GM18909 (cell line): Measurements from ENCODE around the gene RSAD2.
A peak's percentile ranks its signal among the peaks of the same experiment; 100 is the strongest.
"Not testable (repeated sequence)": the region's sequence is repeated elsewhere in the genome, so short reads cannot be mapped to it uniquely, and the experiment has no call there.

ENCODE experiments used
- ATAC-seq: cut with Tn5 transposase; IDR thresholded peaks from one replicate; pipeline ENCODE4 v1.9.1; 2021; ENCODE audit warnings: mild to moderate bottlenecking; ENCODE audit not compliant: unreplicated experiment, poor library complexity

Gene RSAD2

DNA sequence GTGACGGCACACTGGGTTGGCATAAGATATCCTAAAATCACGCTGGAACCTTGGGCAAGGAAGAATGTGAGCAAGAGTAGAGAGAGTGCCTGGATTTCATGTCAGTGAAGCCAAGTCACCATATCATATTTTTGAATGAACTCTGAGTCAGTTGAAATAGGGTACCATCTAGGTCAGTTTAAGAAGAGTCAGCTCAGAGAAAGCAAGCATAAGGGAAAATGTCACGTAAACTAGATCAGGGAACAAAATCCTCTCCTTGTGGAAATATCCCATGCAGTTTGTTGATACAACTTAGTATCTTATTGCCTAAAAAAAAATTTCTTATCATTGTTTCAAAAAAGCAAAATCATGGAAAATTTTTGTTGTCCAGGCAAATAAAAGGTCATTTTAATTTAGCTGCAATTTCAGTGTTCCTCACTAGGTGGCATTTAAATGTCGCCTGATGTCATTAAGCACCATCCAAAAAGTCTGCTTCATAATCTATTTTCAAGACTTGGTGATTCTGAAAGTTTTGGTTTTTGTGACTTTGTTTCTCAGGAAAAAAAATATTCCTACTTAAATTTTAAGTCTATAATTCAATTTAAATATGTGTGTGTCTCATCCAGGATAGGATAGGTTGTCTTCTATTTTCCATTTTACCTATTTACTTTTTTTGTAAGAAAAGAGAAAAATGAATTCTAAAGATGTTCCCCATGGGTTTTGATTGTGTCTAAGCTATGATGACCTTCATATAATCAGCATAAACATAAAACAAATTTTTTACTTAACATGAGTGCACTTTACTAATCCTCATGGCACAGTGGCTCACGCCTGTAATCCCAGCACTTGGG lies 19.6 kb downstream of the RSAD2 start:
- ATAC-seq, result no peak

DNA sequence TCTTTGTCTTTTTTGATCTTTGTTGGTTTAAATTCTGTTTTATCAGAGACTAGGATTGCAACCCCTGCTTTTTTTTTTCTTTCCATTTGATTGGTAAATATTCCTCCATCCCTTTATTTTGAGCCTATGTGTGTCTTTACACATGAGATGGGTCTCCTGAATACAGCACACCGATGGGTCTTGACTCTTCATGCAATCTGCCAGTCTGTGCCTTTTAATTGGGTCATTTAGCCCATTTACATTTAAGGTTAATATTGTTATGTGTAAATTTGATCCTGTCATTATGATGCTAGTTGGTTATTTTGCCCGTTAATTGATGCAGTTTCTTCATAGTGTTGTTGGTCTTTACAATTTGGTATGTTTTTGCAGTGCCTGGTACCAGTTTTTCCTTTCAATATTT lies 25.0 kb downstream of the RSAD2 start:
- ATAC-seq, result not testable (repeated sequence)

DNA sequence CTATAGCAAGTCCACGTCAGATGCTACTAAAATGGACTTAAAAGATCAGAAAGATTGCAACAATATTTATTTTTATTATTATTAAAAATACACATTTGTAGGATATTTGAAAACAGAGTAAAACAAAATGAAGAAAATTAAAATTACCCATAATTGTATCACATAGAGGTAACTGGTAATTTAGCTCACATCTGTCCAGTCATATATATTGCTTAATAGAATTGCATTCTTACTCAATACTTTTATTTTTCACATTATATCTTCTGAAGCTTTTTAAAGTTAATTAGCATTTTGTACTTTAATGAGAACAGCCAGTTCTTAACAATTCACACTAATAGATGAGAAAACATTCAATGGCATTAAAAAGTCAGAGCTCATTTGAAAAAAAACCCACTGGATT lies 28.1 kb downstream of the RSAD2 start:
- no peak for ATAC-seq

DNA sequence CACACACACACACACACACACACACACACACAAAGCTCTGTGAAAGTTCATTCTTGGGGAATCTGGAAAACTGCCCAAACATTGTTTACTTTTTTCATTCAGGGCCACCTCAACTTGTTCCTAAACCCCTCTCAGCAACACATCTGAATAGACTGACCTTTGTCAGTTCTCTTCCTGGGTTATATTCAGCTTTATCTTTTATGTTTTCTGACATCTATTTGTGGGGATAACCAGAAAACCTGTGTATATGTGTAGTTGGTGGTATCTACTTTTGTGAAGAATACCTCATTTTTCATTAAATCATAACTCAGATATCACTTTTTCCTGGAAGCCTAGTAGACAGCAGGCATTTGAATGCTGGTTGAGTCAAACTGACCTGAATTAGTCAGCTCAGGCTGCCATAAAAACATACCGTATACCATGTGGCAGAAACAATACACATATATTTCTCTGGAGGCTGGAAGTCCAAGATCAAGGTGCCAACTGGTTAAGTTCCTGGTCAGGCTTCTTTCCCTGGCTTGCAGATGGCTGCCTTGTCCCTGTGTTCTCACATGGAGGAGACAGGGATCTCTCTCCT lies 28.7 kb downstream of the RSAD2 start:
- ATAC-seq, result no peak

DNA sequence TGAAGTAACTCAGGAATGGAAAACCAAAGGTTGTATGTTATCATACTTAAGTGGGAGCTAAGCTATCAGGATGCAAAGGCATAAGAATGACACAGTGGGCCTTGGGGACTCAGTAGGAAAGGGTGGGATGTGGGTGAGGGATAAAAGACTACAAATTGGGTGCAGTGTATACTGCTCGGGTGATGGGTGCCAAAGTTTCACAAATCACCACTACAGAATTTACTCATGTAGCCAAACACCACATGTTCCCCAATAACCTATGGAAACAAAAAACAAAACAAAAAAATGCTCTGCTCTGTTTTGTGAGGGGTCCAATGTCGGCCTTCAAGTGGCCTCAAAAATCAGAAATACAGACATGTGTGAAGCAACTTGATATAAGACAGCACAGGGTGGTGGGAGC lies 30.7 kb downstream of the RSAD2 start:
- no peak for ATAC-seq

DNA sequence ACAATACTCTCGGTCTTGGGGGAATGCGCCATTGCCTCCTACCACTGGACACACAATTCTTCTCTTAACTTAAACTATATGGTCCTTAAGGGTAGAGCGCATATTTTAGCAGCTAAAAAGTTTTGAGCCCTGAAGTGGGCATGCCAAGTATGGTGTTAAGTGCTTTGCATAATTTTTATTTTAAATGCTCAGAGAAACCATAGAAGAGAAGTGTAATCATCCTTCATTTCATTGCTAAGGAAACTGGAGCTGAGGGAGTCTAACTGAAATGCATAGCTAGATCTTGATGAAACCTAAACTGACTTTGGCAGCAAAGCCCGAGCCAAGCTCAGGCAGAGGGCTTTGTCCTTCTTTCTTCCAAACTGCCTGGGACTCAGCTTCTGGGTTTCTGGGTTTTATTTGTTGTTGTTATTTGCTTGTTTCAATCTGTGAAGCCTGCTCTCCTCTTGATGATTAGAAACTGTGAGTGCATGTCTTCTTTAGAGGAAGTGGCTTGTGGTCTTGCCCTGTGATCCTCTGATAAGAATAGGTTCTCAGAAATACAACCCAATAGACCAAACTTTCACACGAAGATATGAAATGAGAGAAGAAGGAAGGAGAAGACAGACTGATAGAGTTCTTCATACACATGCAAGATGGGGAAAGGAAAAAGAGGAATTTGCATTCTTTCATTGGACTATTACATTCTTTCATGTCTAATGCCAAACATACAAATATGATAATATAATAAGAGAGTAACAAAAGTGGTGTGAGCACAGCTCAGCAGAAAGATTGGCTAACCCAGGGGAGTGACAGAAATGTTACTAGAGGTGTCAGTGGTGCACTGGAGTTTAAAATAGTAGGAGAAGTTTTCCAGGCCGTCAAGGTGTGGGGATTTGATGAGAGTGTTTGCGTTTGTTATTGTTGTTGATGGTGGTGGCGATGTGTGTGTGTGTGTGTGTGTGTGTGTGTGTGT lies 32.1 kb downstream of the RSAD2 start:
- peak; percentile 98 for ATAC-seq

DNA sequence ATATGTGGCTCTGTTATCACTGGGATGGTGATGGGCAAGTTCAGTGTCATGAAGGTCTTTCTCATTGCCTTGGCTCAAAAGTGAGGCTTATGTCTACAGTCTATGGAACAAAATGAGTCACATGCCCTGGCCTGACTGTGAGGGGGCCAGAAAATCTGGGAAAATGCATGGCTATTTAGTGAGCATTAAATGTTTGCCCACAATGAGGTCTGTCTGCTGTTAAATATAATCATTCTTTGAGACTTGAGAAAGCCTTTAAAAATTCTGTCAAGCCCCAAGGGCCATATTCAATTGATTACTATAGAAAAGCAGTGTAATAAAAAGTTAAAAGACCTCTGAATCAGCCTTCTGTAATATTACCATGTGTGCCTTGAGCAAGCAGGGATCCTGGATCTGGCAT lies 34.1 kb downstream of the RSAD2 start:
- no peak for ATAC-seq

DNA sequence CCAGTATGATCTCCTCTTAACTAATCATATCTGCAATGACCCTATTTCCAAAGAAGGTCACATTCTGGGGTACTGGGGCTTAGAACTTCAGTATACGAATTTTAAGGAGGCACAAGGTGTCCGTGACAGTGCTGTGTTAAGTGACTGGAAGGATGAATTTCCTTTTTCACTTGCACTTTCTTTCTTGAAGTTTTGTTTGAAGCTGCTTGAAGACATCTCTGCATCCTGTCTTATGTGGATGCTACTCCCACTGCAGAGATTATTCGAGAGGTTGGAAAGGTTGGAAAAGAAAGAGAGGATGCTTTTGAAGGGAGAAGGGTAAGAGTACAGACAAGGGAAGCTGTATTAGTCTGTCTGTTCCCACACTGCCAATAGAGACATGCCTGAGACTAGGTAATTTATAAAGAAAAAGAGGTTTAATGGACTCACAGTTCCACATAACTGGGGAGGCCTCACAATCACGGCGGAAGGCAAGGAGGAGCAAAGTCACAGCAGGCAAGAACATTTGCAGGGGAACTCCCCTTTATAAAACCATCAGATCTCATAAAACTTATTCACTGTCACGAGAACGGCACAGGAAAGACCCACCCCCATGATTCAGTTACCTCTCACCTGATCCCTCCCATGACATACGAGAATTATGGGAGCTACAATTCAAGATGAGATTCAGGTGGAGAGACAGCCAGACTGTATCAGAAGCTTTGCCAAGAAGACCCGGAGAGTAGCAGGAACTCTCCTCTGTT lies 36.0 kb downstream of the RSAD2 start:
- no peak for ATAC-seq

DNA sequence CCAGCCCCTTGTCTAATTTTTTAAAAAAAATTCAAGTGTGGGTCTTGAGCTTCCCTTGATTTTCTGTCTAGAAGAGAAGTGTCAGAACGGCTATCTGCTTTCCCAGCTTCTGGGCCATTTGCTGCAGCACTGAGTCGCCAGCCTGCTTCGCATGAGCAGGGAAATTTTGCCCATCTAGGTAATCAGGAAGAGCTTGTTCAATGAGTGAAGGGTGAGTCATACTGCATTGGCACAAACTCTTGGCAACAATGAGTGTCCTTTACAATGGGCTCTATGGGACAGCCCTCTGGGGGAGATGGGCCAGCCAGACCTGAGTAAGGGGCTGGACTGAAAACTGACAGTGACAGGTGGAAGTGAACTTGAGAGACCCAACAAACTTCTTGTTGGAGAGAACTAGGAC lies 37.3 kb downstream of the RSAD2 start:
- no peak for ATAC-seq

DNA sequence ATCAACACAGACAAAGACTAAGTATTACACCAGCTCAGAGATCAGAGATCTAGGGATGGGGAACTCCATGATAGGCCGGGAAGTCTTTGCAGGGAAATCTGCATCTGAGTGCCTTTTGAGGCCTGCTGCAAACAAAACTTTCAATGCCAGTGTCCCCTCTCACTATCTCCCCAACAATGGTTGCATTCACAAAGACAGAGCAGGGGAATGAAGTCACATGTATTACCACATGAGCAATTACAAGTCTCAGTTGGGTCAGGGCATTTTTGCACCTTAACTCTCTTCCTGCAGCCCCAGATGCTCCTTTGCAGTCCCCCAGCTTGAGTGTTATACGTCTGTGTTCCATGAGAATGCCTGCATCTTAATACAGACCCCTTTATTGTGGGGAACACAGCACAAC lies 37.8 kb downstream of the RSAD2 start:
- no peak for ATAC-seq

DNA sequence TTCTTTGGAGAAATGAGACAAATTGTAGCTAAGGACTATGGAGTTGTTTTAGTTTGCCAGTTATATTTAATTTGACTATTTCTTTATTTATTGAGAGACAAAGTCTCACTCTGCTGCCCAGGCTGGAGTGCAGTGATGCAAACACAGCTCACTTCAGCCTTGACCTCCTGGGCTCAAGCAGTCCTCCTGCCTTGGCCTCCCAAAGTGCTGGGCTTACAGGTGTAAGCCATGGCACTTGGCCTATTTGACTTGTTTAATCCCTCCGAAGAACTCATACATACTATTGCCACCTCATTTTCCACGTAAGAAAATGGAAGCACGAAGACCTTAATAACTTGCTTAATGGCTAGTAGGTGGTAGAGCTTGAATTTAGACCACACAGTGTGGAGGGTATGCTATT lies 38.6 kb downstream of the RSAD2 start:
- no peak for ATAC-seq

DNA sequence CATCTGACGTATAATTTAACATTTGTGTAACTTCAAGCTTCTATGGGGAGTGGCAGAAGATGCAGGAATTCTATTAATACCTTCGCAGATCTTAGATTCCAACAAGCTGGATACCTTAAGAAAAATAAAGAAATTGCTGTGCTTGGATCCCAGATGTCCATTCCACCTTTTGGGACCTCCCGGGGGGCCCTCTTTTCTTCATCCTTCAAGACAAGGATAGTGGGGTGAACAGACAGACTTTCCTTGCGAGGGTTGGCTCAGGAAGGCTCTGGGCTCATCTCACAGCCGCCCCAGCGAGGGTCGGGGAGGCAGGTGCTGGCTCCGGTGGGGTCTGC lies 39.1 kb downstream of the RSAD2 start:
- ATAC-seq, result no peak

DNA sequence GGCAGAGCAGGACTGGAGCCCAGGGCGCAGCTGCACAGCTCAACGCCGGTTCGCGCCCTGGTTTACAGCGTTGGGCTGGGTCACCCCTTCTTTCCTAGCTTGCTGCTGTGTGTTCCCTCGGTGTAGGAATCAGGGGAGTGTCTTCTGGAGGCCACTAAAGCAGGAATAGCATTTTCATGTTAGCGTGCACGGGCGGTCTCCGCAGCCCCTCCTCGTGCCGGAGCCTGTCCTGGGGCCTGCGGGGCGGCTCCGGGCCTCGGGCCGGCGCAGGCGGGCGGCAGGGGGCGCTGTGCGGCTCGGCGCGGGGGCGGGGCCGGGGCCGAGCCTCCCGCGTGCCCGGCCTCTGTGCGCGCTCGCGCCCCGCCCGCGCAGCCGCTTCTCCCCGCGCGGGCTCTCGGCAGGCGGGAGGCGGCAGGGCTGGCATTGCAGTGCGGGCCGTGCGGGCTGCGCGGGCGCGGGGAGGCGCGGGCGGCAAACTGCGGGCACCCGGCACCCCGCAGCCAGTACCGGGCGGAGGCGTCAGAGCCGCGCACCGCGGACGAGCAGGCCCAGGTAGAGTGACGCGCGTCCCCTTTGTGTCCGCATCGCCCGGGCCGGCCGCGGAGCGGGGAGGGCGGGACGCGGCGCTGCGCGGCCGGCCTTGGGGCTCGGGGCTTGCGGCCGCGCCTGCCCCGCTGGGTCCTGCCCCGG lies 39.6 kb downstream of the RSAD2 start, which contains the start of gene RNF144A:
Gene RNF144A, plus strand, starts transcription at position 342 of the 690 bp plus-strand sequence. CDS start 79,515 bp downstream, outside the sequence.
- peak; percentile 87 for ATAC-seq

DNA sequence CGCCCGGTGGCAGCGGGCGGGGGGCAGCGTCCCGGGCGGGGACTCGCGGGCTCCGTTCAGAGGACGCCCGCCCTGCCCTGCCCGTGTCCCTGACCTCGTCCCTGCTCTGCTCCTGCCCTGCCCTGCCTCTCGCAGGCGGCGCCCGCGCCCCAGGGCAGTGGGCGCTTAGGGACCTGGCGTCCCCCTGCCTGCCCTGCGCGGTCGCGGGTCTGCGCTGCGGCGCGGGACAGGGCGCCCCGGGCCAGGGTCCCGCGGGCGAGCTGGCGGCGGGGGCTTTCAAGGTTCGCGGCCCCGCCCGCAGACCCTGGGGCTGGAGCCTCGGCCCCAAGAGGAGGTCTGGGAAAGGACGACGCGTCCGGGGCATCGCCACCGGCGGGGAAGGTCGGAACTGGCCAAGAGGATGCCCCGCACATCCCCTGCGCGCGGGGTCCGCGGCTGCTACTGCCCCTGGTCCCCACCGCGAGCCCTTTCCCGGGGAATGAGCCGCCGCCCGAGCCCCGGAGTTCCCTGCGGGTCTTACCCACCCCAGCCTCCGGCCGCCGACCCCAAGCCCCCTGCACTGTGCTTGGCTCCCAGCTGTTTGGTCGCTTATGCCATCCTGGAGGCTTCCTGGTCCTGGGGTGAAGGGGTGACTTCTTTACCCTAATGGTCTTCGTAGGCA lies 40.3 kb downstream of the RSAD2 start:
- ATAC-seq, result peak; percentile 39

DNA sequence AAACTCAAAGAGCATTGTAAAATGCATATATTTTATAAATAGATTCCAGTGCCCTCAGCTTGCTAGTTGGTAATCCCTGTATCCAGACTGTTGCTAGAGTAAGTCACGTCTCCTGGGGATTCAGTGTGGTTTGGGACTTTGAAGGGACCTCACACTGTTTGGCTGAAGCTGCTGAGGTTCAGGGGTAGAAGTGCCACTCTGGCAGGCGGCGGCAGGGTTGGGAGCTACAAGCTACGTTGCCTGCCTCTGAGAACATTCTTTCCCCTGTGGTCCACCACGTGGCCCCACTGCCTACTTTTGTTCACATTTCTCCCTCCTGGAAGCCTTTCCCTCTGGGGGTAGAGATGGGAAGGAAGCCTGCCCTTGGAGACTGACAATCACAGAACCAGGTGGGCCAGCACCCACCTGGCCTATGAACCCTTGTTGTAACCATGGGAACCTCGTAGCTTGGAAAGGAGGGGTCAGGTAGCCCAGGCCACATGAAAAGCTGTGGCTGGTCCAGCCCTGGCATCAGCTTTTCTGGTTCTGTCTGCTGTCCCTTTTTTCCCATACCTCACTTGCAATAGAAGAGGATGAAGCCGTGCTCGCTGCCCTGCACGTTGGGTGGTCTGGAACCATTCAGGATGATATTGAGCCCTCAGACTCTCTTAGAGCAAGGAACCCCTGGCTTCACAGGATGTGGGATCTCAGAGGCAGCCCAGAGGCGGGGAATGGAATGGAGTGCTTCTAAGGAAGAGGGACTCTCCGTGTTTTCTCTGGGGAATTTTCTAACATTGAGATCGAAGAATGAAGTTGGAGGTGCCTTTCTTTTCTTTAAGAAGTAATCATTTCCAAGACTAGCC lies 42.5 kb downstream of the RSAD2 start:
- ATAC-seq, result no peak

DNA sequence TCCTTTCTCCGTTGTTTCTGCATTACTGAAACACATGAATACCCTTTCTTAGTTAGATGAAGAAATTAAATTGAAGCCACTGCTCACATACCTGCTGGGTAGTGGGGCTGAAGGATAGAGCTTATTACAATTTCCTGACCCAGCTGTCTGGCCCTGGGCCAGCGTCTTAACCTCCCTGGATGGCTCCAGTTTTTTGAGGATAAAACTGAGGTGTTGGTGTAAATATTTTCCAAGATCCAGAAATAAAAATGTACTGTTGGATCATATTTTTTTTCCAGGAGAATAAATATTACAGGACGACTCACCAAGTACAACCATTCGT lies 43.1 kb downstream of the RSAD2 start:
- no peak for ATAC-seq

DNA sequence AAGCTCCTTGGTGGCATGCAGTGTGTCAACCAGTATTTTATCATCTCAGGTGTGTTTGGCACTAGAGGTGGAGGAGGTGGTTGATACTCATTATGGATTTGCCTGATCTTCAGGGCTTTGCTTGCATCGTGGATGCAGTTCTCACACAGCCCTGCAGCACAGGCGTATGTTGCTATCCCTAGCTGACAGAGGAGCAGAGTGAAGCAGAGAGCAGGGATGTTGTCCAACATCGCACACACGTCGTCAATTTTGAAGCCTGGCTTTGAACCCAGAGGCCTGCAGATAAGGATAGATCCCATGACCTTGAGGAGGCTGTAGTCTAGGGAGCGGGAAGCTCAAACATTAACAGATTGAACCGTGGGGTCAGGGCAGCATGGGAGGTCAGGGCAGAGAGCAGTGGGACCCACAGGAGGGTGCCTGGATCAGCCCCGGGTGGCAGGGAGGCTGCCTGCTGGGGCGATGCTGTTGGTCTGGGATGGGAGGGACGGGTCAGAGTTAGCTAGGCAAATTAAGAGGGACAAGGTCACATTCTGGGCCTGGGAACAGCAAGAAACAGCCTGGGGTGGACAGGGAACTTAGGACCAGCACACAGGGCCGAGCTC lies 43.8 kb downstream of the RSAD2 start:
- ATAC-seq, result no peak

DNA sequence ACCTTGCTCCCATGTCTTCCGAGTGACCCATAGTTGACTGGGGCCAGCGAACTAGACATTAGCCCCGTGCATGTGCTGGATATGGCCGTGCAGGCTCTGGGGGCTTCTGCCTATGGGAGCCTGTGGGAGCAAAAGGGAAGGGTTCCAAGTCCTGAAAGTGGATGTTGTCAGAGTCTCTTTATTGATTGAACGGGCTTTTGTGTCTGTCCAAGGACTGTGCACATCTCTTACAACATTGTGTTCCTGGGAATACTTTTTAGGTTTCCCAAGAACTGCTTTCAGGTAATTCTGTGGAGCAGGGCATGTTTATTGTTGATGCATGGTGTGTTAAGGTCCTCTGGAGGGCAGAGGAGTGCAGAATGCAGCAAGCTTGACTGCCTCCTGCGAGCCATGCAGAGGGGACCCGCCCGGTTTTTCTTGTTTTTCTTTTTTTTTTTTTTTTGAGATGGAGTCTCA lies 44.7 kb downstream of the RSAD2 start:
- no peak for ATAC-seq
